LNCAP (cell line): ENCODE results near the gene GMPR2.

Experiments
- TF ChIP-seq, protein P1 (sequence below): fragments of 450-650 bp; IDR thresholded peaks from 2 replicates; pipeline ENCODE4 v1.5.1; 2017; ENCODE audit warnings: mild to moderate bottlenecking

The GMPR2 gene

DNA sequence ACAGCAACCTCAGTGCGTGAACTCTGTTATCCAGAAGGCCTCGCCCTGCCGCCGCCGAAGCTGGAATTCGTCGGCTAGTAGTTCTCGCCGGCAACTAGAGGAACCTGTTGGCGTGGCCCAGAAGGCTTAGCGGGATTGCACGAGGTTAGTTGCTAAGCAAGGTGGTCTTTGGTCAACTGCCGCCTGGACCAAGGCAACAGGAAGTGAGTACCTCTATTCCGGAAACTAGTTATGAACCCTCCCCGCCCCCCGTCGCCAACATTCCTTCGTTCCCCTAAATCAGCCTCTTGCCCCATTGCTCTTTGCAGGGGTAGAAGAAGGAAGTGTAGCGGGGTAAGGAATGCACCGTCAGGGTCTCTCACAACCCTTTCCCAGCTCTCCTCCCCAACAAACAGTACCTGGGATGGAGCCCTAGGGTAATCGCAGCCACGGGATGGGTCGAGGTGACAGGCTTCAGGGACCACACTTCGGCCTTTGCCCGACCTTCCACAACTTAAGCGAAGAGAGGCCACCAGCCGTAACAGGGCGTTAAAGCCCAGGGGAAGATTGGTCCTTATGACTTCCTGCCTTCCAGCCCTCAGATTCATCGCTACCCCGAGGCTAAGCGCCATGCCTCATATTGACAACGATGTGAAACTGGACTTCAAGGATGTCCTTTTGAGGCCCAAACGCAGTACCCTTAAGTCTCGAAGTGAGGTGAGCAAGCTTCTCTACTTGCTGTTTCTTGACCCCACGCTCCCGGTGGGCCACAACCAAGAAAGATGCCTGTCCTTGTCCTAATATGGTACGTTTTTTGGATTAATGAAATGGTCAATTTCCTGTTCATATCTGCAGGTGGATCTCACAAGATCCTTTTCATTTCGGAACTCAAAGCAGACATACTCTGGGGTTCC is at the start of gene GMPR2:
GMPR2 (plus strand) TSS at position 285 of the 893 bp plus-strand sequence; CDS start at position 610, 325 bp downstream.
- TF ChIP-seq, protein P1, sequence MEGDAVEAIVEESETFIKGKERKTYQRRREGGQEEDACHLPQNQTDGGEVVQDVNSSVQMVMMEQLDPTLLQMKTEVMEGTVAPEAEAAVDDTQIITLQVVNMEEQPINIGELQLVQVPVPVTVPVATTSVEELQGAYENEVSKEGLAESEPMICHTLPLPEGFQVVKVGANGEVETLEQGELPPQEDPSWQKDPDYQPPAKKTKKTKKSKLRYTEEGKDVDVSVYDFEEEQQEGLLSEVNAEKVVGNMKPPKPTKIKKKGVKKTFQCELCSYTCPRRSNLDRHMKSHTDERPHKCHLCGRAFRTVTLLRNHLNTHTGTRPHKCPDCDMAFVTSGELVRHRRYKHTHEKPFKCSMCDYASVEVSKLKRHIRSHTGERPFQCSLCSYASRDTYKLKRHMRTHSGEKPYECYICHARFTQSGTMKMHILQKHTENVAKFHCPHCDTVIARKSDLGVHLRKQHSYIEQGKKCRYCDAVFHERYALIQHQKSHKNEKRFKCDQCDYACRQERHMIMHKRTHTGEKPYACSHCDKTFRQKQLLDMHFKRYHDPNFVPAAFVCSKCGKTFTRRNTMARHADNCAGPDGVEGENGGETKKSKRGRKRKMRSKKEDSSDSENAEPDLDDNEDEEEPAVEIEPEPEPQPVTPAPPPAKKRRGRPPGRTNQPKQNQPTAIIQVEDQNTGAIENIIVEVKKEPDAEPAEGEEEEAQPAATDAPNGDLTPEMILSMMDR = no peak

DNA sequence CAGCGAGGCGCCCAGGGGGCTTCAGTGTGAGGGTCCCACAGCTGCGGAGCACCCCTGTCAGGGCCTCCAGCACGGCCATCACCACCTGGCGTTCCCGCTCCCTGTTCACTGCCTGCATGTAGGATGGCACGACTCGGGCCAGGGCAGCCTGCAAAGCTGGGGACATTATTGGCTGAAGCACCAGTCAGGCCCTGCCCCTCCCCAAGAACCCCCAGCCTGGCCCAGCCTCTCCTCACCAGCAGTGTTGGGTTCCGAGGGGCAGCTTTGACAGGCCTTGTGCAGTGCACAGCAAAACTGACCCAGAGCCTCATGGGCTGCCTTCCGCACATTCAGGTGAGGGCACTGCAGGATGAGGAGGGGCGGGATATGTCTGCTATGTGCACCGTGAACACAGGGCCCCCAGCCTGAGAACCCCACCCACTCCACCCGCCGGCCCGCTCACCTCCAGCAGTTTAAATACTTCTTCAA is 49.7 kb upstream of the GMPR2 start:
- TF ChIP-seq, protein P1 = no peak

DNA sequence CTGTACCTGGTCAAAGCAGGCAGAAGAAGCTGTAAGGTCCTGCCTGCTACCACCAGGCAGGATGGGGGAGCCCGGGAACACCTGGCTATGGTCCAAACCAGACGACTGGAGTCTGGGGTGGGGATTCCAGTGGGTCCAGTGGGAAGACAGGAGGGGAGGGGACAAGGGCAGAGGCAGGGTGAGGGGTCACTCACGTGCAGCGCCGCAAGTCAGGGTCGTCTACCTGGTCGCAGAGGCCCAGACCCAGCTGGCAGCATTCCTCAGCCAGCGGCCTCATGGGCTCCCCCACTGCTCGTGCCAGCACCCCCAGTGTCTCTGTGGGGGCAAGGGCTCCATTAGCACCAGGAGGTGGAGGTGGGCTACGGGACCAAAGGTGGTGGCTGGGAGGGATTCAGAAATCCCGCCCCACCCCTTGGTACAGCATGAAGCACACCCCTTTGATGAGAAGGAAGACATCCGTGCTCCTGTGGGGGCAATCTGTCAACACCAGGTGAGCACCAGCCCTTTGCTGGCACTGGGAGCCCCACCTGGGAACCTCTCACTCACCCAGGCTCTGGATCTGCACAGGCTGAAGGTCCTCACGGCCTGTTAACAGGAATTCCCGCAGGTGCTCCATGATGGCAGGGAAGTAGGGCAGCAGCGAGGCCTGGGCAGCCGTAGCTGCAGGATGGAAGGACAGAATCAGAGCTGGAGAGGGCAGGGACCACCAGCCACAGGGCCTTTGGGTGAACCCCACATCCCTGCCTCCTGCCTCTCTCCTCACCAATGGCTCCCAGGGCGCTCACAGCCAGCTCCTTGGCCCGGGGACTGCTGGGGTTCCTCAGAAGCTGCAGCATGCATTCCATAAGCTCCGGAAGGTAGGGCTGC is 48.4 kb upstream of the GMPR2 start:
- TF ChIP-seq, protein P1 = no peak

DNA sequence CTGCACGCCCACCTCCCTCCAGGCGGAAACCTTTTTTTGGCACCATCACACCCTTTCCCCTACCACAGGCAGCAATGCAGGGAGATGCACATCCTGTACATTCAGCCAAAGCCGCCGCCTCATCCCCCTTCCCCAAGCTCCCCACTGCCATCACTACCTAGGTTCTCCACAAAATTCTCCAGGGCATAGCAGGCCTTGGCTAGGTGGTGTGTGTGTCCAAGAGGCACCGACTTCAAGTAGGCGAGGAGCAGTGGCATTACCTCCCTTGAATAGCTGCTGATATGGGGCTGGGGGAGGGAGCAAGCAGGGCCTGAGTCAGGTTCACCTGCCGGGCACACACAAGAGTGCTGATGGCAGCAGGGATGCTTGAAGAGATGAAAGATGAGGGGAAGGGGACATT is 47.7 kb upstream of the GMPR2 start:
- TF ChIP-seq, protein P1 = no peak

DNA sequence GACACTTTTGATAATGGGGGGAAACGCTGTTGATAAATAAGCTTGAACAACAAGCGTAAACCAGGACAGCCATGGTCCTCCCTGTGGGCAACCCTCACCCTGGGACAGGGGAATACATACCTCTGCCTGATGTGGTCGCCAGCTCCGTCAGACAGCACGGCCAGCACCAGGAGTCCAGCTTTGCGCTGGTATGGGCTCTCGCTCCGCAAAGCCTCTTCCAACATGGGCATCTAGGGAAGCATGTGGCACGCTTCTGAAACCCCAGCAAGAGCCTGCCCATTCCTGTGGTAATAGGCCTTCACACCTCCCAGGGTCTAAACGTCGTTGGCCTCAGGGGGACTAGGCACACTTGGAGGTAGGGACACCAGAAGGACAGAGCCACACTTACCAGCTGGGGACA is 47.0 kb upstream of the GMPR2 start:
- TF ChIP-seq, protein P1 = no peak

DNA sequence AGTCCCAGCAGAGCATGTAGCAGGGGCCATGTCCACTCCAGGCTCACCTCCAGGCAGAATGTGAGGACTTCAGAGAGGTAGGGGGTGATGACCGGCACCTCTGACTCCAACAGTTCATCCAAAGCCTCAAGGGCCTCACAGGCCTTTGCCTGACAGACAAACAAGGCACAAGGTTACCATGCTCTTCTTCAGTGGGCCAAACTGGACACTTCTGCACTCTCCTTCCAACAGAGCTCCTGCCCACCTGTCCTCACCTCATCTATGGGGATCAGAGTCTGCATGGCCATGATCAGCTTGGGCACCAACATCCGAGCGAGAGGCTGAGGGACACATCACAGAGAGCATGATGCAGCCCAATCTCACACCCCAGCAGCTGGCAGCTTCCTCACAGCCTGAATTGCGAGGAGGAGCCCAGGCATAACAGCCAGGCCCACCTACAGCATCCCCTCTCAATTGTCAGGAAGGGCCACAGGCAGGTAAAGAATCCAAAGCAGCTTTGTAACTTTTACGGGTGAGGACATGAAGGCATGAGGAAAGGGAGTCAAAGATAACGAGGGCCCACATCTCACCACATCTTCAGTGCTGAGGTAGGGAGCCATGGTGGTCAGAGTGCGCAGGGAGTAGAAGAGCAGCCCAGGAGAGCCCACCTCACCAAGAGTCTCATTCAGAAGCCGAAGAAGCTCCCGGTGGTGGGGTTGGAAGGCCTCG is 45.7 kb upstream of the GMPR2 start:
- TF ChIP-seq, protein P1 = no peak

DNA sequence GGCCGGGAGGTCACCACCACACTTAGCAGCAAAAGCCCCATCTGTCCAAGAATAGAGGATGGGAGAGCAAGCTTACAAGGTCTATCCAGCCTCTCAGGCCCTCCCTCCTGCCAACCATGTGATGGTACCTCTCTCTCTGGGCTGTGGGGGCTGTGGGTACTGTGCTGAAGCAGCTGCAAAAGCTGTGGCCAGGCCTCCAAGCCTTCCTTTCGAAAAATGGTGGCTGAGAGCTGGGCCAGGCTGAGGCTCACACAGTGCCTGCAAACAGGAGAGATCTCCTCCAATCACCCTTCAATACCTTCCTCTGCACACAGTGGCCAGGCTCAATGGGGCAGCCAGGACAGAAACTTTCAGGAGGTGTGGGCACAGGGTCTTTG is 45.2 kb upstream of the GMPR2 start:
- TF ChIP-seq, protein P1 = no peak
